GM18951 (cell line): ENCODE data around the gene CBL.

ENCODE experiments used
- POLR2A ChIP-seq: IDR thresholded peaks from 4 replicates; pipeline ENCODE4 v1.6.1; 2011; ENCODE audit warnings: mild to moderate bottlenecking; ENCODE audit not compliant: insufficient read length, insufficient read depth; ENCODE audit errors: extremely low read depth
- in situ Hi-C: fragments of 300-500 bp; cut with MboI; formaldehyde crosslinking; loops from one replicate; pipeline ENCODE4 v1.12.0; 2022; ENCODE audit warnings: low sequenced_read_pairs, mixed read lengths, inconsistent platforms; ENCODE audit not compliant: unreplicated experiment

CBL gene

DNA sequence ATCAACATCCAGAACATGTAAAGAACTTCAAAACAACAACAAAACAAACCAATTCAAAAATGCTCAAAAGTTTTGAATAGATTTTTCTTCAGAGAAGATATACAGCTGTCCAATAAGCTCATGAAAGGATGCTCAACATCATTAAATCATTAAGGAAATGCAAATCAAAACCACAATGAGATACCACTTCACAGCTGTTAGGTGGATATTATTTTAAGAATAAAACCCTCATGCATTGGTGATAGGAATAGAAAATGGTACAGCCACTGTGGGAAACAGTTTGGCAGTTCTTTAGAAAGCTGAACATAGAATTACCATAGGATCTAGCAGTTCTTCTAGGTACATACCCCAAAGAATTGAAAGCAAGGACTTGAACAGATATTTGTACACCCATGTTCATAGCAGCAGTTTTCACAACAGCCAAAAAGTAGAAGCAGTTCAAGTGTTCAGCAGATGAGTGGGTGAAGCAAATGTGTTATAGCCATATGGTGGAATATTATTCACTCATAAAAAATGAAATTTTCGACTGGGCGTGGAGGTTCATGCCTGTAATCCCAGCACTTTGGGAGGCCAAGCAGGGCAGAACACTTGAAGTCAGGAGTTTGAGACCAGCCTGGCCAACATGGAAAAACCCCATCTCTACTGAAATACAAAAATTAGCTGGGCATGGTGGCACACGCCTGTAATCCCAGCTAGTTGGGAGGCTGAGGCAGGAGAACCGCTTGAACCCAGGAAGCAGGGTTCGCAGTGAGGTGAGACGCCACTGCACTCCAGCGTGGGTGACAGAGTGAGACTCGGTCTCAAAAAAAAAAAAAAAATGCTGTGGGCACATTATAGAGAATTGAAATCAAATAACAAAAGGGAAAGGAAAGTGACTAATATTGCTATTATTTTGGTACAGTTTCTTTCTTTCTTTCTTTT is 42.9 kb downstream of the CBL start:
- TF ChIP-seq POLR2A: no peak
- in situ Hi-C loops: no loop called here

GRCh38 chr11:119249671-119250010 is 43.5 kb downstream of the CBL start:
- TF ChIP-seq POLR2A: no peak
- in situ Hi-C loops: no loop called here

DNA sequence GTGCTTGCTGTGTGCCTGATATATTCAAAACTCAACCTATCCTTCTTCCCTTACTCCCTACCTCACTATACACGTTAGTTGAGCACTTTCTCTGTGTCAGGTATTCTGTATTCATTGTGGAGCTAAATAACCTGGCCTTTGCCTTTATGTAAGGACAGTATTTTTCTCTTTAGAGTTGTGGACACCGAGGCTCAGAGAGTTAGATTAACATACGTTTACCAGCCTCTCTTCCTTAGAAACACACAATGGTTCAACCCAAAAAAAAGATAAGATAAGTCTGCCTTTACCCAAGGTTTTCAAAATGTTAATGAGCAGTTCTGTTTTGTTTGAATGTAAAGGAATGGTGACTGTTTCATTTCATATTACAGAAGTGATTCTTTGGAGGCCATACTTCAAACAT is 45.0 kb downstream of the CBL start:
- in situ Hi-C loops: no loop called here

GRCh38 chr11:119254239-119254638 is 48.1 kb downstream of the CBL start:
- TF ChIP-seq POLR2A: no peak
- in situ Hi-C loops: no loop called here

More for the DNA sequence above, 45.0 kb downstream of the CBL start:
- no peak for TF ChIP-seq POLR2A

- TF ChIP-seq POLR2A: no peak
- in situ Hi-C loops: no loop called here
Observed at GRCh38 chr11:119258180-119258579, 52.0 kb downstream of the CBL start.

DNA sequence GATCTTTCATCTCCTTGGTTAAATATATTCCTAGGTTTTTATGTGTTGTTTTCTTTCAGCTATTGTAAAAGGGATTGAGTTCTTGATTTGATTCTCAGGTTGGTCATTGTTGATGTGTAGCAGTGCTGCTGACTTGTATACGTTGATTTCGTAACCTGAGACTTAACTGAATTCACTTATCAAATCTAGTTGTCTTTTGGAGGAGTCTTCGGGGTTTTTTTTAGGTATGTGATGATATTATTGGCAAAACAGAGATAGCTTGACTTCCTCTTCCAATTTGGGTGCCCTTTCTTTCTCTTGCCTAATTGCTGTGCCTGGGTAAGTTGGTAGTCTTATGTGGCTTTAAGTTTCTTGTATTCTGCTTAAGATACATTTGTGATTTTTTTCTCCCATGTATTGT is 52.8 kb downstream of the CBL start:
- no peak for TF ChIP-seq POLR2A
- in situ Hi-C loops: no loop called here

GRCh38 chr11:119262668-119263351 is 56.7 kb downstream of the CBL start:
- in situ Hi-C loops: no loop called here
- TF ChIP-seq POLR2A: no peak

DNA sequence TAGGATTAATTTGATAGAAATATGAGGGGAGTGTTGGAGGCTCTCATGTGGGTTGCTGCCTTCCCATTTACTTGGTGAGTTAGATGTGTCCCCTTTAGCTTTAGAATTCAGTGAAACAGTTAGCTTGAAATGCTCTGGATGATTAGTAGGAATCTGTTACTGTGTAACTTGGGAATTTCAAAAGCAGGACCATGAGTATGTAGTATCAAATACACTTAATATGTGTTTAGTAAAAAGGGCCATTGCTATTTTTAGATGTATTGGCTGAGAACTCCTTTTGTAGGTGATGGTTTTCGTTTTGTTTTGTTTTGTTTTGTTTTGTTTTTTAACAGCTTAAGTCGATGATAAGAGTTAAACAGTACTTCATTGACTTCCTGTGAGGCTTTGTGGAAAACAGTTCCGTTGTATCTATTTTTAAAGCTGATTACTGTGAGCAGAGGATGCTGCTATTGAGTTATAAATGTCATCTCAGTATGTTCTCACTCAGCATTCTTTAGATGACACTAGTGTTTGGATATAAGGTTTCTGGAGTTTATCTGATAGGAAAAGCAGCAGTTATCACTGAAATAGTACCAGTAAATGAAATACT is 57.3 kb downstream of the CBL start:
- in situ Hi-C loops: no loop called here
- no peak for TF ChIP-seq POLR2A

DNA sequence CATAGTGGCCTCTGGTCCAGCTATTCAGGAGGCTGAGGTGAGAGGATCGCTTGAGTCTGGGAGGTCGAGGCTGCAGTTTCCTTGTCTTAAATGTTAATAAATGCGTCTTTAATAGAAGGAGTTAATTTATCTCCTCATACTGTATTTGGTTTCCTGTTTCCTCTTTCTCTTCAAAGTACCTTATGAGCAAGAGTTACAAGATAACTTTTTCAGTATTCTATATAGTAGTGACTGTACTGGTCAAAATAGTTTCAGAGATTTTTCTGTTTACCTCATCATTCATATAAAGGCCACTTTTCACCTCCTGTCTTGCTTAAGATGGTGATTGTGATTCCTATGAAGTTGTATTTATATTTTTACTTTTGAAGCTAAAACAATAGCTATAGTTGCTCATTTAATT is 59.9 kb downstream of the CBL start:
- no peak for TF ChIP-seq POLR2A
- in situ Hi-C loops: no loop called here

- in situ Hi-C loops: no loop called here
- no peak for TF ChIP-seq POLR2A
Observed at GRCh38 chr11:119266517-119267255, 60.5 kb downstream of the CBL start.

GRCh38 chr11:119267645-119268044 is 61.5 kb downstream of the CBL start:
- in situ Hi-C loops: no loop called here
- TF ChIP-seq POLR2A: no peak

GRCh38 chr11:119273721-119274120 is 67.6 kb downstream of the CBL start:
- TF ChIP-seq POLR2A: no peak
- in situ Hi-C loops: no loop called here

- in situ Hi-C loops: no loop called here
- no peak for TF ChIP-seq POLR2A
Observed at GRCh38 chr11:119277660-119278059, 71.5 kb downstream of the CBL start.
